Fibroblast of the aortic adventitia (primary cell): ENCODE measurements around the gene KRTAP19-1. TPM values are rescaled to one million over a fixed set of nuclear protein-coding genes. Genes with fewer than 3 reads are reported as not detected.

ENCODE experiments used
- DNase-seq: peaks from one replicate; pipeline ENCODE4 v3.0.0-alpha.2; 2010; ENCODE audit warnings: low read depth
- H3K4me3 ChIP-seq: 2 replicates; pipeline ENCODE4 v1.5.1; 2011; ENCODE audit warnings: low read depth, mild to moderate bottlenecking, control low read depth, low read length, moderate library complexity
- CTCF ChIP-seq: IDR thresholded peaks from 2 replicates; pipeline ENCODE4 v1.5.1; 2011; ENCODE audit warnings: mild to moderate bottlenecking, low read length, control low read depth, inconsistent platforms; ENCODE audit not compliant: insufficient read depth
- small RNA-seq: library from RNA; depleted of rRNA; stranded (forward); fragments of <200 nt; gene quantifications from one replicate; pipeline ENCODE3, GENCODE V24; 2012
- total RNA-seq: library from RNA; depleted of rRNA; stranded (reverse); fragments of >200 nt; gene quantifications from 2 replicates; pipeline ENCODE4 v1.2.3, GENCODE V29; 2012; ENCODE audit warnings: low replicate concordance

KRTAP19-1 gene
- total RNA-seq, 1 donor, result not detected

DNA sequence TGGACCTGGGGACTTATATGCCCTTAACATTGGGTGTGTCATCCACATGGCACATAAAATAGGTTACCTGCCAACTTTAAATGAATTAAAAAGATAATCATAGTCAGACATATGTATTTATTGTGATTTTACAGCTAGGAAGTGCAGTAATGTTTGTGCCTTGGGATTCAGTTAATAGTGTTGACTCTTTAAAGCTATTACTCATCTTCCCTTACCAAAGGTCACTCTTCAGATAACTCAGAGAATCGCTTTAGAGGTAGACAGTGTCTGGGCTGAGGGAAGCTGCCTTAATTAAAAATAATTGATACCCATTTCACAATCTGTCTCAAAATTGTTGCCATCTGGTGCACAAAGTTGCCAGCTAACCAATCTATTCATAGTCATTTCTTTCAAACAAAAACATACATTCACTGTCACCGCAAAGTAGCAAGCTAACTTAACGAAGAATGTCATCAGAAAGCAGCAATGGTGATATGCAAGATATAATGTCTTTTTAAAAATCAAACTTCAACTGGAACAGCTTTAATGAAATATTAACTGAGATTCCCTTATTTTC, 43.1 kb downstream of the KRTAP19-1 start:
- no peak for DNase-seq
- TF ChIP-seq CTCF, result no peak
- H3K4me3 ChIP-seq, result no peak overlapping the region

GRCh38 chr21:30434033-30434631, 46.0 kb downstream of the KRTAP19-1 start:
- TF ChIP-seq CTCF, result peak; percentile 30
- peak; percentile 0 for DNase-seq
- no peak overlapping the region for H3K4me3 ChIP-seq

- no peak for TF ChIP-seq CTCF
- H3K4me3 ChIP-seq, result no peak within 1 kb of the TSS
- DNase-seq, result no peak
Measured at GRCh38 chr21:30430170-30430655, 50.0 kb downstream of the KRTAP19-1 start, which contains the start of gene KRTAP13-4. KRTAP13-4 (plus strand) TSS chr21:30430220; CDS start chr21:30430276, 56 bp downstream.

Small RNAs within 50 kb of the gene (small RNA-seq; reads per million reads assigned to genes)
- gene AP000567.1, result not detected
- gene KRTAP19-10P, result not detected
- gene KRTAP19-9P, result not detected

Other genes starting within 250 kb of the KRTAP19-1 start
- not detected in 2 replicates for gene KRTAP24-1, start 197.4 kb downstream of the KRTAP19-1 start, total RNA-seq
- gene KRTAP25-1, start 190.9 kb downstream of the KRTAP19-1 start, total RNA-seq, result not detected in 2 replicates
- not detected in 2 replicates for gene KRTAP26-1, start 160.1 kb downstream of the KRTAP19-1 start, total RNA-seq
- gene KRTAP27-1, start 142.7 kb downstream of the KRTAP19-1 start, total RNA-seq, result not detected in 2 replicates
- not detected in 2 replicates for gene KRTAP23-1, start 131.8 kb downstream of the KRTAP19-1 start, total RNA-seq
- gene KRTAP13-2, start 108.1 kb downstream of the KRTAP19-1 start, total RNA-seq, result not detected in 2 replicates
- gene KRTAP13-1, start 84.3 kb downstream of the KRTAP19-1 start, total RNA-seq, result not detected in 2 replicates
- gene KRTAP13-3, start 54.4 kb downstream of the KRTAP19-1 start, total RNA-seq, result not detected in 2 replicates
- not detected in 2 replicates for gene KRTAP13-4, start 50.1 kb downstream of the KRTAP19-1 start, total RNA-seq
- not detected in 2 replicates for gene KRTAP15-1, start 40.1 kb downstream of the KRTAP19-1 start, total RNA-seq
- not detected in 2 replicates for gene KRTAP19-2, start 7.1 kb upstream of the KRTAP19-1 start, total RNA-seq
- gene KRTAP19-3, start 11.6 kb upstream of the KRTAP19-1 start, total RNA-seq, result not detected in 2 replicates
- gene KRTAP19-4, start 16.8 kb upstream of the KRTAP19-1 start, total RNA-seq, result not detected in 2 replicates
- not detected in 2 replicates for gene KRTAP19-5, start 21.8 kb upstream of the KRTAP19-1 start, total RNA-seq
- gene KRTAP19-6, start 61.5 kb upstream of the KRTAP19-1 start, total RNA-seq, result not detected in 2 replicates
- gene KRTAP19-7, start 80.9 kb upstream of the KRTAP19-1 start, total RNA-seq, result not detected in 2 replicates
- gene KRTAP22-2, start 110.0 kb upstream of the KRTAP19-1 start, total RNA-seq, result not detected in 2 replicates
- gene KRTAP6-3, start 112.1 kb upstream of the KRTAP19-1 start, total RNA-seq, result not detected in 2 replicates
- not detected in 2 replicates for gene KRTAP6-2, start 118.5 kb upstream of the KRTAP19-1 start, total RNA-seq
- gene KRTAP22-1, start 120.7 kb upstream of the KRTAP19-1 start, total RNA-seq, result not detected in 2 replicates
- not detected in 2 replicates for gene KRTAP6-1, start 133.6 kb upstream of the KRTAP19-1 start, total RNA-seq
- gene KRTAP20-1, start 136.1 kb upstream of the KRTAP19-1 start, total RNA-seq, result not detected in 2 replicates
- gene KRTAP20-4, start 140.3 kb upstream of the KRTAP19-1 start, total RNA-seq, result not detected in 2 replicates
- gene KRTAP20-2, start 154.8 kb upstream of the KRTAP19-1 start, total RNA-seq, result not detected in 2 replicates
- gene KRTAP20-3, start 162.5 kb upstream of the KRTAP19-1 start, total RNA-seq, result not detected in 2 replicates
- not detected in 2 replicates for gene KRTAP21-3, start 238.4 kb upstream of the KRTAP19-1 start, total RNA-seq